HG03575 (cell line): ENCODE data around the gene CCDC12.

Experiments
- ATAC-seq: cut with Tn5 transposase; IDR thresholded peaks from one replicate; pipeline ENCODE4 v1.9.1; 2021; ENCODE audit not compliant: unreplicated experiment, insufficient number of reproducible peaks, low FRiP score; ENCODE audit errors: extremely low read depth

The CCDC12 gene

DNA sequence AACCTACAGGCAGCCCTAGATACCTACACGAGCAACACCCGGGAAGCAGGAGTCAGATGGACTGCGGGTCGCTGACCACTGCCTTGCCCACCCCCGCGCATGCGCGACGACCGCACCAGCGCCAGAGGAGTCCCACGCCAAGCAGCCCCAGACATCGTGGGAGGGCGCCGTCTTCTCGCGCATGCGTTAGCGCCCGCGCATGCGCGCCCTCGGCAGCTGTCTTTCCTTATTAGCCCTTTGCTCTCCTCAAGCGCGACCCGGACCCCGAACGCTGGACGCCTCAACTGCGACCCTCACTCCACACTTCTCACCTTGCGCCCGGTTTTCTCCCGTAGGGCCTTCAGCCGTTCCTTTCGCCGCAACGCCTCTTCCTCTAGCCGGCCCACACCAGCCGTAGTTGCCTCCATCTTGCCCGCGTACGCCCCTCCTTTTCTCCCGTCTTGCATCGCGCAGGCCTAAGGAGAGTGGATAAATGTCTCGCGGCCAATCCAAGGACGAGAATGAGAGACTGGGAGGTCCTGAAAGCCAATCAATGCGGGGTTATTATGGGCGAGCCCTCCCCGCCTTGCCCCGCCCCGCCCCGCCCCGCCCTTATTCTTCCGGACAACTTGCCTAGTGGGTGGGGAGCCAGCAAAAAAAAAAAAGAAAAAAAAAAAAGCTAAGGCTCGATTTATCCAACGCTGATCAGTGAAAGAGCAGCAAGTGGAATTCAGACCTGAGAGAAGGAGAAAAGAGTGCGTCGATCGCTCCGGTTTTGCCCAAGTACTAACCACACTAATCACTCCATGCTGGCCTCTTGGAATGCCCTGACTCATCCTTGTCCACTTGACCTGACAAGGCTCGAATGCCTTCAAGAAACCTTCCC, at the start of gene CCDC12:
Gene CCDC12 (minus strand): TSS at position 420 of the 865 bp plus-strand sequence. CDS start 13 bp downstream, at position 407.
- ATAC-seq: no peak

DNA sequence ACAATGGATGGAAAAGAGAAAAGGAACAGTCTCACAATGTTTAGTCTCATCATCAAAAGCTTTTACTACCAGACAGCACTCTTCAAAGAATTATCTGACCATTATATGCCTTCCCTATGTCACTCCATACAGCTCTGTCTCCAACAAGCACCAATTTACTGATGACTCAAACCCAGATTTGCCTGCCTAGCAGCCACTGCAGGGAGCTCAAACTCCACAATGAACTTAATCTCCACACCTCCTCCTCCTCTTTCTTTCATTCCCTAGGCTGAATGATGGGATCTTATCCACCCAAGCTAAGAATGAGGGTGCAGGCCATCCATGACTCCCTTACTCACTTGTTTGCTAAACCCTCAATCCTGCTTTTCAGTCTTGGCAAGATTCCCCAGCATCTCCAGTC, 48.4 kb upstream of the CCDC12 start:
- no peak for ATAC-seq

DNA sequence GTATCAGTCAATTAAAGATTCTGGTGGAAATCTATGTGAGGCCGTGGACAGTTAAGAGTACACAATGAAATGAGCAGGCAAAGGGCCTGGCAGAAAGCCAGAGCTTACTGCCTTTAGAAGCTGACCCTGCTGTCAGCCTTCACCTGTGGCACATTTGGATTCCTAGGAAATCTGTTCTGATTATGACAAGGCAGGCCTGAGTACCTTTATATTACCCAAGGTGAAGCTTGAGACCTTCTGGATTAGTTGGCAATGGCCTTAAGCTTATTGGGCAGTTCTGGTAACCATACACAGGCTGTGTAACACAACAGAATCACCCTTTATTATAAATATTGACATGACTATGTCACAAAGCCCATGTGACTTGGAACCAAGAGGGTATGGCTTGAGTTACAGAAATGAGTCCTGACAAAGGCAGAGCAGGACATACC, 46.1 kb upstream of the CCDC12 start:
- ATAC-seq: no peak

DNA sequence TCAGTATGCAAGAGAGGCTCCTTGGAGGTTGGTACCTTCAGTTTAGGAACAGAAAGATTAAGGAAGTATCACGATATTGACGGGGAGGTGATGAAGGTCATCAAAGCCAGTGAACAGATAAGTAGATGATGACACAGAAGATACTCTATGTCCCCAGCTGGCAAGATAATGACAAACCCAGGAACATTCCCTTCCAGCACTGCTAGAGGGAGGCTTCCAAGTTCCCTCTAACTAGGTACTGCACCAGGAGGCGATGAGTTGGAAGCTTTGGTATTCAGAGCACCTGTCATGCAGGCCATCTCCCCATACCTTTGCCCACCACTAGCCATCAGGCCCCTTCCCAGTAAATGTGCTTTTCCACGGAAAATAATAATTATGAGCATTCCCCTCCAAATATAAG, 43.8 kb upstream of the CCDC12 start:
- ATAC-seq: no peak

DNA sequence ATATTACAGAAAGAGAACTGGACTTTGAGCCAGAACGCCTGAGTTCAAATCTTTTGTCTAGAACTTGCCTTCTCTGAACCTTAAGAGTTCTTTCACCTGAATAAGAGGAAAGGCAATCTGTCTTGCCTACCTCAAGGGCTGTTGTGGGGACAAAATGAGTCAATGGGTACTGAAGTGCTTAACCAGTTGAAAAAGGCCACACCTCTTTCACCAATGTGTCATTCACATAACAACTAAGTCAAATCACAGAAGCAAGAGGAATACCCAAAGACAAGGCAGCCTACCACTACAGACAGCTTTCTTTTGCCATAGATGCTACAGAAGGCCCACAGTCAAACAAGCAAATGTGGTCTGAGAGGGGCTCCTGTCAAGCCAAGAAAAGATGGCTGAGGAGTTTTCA, 42.7 kb upstream of the CCDC12 start:
- no peak for ATAC-seq

DNA sequence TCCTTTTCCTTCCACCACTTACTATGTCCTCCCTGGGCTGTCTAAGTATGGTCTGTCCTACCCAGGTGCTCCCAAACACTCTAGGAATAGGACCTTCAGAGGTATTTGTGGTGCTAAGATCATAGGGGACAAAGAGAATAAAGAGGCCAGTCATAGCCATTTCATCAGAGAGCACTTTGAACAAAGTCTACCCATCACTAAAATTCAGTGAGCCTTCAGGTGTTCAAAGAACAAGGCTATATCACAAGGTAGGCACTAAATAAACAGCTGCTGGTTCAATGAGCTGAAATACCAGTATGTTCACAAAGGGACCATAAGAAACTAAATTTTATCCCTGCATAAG, 41.7 kb upstream of the CCDC12 start:
- no peak for ATAC-seq

DNA sequence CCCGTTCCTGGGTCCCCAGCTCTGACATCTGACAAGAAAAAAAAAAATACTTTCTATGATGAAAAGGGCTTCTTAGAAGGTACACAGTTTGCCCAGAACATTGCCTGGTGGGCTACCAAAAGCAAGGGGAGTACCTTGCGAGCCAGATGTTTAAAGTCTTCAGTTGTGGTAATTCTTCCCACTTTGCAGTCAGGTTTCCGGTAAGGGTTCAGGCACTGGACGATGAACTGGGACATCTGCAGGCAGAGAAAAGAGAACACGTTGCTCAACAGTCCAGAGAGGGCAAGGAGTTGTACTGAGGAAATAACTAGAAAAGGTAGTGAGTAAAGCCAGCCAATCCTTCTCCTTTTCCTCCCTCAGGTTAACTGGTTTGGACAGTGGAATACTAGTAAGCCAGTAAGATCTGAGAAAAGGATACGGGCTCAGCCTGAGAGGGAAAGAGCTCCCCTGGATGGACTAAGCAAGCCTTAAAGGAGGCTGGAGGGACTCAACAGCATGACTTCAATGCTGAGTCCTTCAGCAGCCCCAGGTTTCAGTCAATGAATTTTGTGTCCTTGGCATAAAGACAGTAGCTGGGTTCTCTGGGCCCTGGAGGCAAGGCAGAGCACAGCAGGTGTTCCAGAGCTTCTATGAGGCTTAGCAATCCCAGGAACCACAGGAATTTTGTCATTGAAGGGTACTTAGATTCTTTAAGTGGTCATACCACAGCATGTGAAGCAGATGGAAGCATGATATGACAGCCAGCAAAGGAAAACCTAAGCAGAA, 41.1 kb upstream of the CCDC12 start:
- no peak for ATAC-seq

DNA sequence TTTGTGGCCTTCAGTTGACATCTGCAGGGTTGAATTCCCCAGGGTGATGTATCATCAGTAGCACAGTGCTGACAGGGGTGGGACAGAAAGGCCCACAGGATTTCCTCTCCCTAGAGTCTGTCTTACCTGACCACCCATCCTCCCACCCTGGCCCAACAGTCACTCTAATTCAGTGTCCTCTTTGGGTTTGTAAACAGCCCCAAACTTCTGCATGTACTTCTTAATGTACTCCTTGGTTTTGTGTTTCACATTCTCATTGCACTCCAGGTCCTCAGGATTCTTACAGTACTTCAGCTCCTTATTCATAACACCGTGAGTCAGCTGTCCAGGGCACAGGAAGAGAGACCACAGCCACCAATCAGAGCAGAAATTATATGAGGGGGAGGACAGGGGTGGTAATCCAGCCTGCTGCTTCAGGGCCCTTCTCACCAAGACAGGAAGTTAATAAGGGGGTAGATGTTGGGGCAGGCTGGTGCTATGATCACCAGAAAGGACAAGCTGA, 40.4 kb upstream of the CCDC12 start:
- ATAC-seq: no peak

DNA sequence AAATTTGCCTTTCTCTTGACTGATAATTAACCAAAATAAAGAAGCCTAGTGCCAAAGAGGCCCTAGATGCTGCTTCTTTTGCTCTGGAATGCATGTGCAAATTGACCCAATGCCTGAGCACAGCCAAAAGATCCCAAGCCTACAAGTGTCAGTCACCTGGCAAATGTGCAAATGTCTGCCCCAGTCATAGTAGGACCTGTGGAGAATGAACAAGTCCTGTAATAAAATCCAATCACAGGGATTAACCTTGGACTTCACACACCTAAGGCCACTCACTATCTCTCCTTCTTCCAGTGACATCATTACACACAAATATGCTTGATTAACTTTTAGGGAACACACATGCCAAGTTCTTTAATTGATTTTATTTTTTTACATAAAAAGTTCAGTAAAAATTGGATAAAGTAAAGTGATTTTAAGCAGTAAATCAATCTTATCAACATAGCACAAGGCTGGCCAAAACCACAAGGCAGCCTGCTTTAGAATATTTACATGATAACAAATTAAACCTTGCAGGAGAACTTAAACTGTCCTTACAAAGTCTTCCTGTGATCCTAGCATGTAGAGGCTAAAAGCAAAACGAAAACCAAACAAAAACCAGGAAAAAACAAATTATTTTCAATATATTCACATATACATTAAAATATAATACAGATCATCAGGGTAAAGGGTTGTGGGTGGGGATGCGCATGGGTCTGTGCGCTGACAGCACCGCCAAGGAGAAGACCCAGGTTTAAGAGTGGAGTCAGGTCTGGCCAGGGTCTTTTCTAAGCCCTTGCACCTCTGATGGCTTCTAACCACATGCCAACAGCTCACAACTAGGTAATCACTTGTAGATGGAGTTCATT, 39.8 kb upstream of the CCDC12 start:
- ATAC-seq: no peak

DNA sequence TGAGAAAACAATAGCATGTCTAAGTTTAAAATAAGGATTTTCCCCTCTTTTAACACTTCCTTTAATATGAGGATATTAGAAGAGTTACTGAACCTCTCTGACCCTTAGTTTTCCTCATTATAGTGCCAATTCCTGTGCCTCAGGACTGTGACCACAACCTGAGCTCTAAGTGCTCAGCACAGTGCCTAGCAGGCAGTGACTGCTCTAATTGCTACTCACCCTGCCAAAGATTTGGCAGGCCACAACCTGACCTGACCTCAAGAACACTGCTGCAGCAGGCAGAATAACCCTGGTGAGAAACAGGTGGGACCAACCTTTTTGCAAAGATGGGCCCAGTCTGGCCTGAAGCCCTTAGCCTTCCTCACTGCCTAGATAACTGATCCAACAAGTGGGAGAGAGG, 38.6 kb upstream of the CCDC12 start:
- no peak for ATAC-seq

DNA sequence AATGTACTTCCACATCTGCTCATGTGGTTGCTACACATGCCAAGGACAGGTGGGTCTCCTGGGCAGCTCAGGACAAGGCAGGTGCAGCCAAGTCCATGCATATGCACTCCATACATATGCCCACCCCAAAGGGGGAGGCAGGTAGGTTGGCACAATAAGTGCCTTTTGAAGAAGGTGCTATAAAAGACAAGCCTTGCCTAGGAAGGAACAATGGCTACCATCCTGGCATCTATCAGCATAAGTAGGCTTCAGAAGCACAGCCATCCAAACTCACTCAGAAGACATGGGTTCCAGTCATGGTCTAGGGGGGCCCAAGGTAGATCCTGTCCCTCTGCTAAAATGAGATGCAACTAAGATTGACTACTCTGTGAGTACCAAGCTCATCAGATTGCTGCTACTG, 37.5 kb upstream of the CCDC12 start:
- no peak for ATAC-seq

DNA sequence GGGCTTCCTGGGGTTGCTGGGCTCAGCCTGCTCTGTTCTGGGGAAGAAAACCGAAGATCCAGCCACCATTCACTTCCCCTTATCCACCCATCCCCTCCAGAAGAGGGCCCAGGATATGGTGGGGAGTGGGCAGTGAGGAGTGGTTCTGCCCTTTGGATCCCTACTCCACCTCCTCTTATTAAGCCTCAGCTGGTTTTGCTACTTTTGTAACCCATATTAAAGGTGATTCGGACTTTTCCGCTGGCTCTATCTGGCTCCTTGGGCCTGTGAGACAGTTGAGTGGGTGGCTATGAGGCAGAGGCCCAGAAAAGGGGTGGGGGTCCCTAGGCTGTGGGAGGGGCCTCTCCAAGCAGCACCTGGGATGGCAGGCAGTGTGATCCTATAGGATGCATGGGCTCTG, 36.7 kb upstream of the CCDC12 start:
- ATAC-seq: no peak

DNA sequence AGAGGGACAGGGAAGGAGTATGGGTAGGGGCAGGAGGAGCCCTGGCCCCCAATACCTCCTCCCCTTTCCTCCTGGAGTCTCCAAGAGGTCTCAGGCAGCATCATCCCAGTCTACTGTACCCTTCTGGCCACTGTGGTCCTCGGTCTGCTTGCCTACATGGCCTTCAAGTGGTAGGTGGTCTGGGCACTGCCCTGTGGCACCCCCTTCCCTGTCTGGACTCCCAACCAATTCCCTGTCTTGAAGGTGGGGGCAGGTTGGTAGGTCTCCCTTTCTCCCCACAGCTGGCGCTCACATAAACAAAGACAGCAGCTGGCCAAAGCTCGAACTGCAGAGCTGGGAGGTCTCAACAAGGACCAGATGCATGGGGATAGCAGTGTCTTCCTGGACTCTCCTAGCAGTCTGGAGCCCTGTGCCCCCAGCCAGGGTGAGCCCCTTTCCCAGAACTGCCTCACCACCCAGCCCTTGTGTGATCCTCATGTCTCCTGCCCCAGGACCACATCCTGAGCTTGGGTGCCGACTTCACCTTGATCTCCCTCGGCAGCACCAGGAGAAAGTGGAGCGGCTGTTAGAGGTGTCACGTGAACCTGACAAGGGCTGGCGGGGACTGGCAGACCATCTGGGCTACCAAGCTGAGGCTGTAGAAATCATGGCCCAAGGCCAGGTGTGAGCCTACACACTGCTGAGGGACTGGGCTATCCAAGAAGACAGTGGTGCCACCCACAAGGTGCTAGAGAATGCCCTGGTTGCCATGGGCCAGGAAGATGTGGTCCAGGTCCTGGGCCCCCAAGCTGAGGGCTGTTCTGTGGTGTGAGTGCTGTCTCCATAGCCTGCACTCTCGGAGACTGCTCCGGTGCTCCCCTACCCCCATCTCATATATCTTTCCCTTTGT, 36.0 kb upstream of the CCDC12 start:
- ATAC-seq: no peak

DNA sequence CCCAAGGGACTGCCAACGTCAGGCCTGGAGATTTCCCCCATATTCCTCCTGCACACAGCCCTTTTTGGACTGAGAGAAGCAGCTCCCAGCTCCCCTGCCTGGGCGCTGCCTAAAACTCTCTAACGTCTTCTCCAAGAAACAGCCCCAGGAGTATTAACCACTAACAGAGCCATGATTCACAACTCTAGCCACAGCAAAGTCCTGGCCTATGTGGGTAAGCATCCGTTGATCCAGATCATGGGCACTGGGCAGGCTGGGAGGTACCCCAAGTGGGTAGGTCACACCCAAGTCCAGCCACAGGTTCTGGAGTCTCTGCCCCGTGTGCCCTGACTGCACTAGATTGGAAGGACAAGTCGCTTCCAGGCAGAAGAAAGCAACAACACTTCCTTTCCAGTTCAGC, 34.8 kb upstream of the CCDC12 start:
- ATAC-seq: no peak

DNA sequence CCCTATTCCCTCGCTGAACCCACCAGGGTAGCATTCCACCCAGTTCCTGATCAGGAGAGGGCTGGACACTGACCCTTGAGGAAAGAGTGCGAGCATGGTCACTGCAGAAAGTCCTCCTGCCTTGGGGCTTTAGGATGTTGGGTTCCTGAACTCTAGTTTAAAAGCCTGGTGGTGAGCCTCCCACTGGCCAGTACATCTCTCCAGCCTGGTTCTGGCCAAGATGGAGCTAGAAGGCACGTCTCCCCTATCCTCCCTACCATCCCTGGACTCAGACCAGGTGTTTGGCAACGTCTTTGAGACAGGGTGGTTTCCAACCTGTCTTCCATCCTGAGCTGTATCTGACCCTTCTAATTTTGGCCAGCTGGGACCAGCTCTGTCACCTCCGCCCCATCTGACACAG, 34.4 kb upstream of the CCDC12 start:
- no peak for ATAC-seq

DNA sequence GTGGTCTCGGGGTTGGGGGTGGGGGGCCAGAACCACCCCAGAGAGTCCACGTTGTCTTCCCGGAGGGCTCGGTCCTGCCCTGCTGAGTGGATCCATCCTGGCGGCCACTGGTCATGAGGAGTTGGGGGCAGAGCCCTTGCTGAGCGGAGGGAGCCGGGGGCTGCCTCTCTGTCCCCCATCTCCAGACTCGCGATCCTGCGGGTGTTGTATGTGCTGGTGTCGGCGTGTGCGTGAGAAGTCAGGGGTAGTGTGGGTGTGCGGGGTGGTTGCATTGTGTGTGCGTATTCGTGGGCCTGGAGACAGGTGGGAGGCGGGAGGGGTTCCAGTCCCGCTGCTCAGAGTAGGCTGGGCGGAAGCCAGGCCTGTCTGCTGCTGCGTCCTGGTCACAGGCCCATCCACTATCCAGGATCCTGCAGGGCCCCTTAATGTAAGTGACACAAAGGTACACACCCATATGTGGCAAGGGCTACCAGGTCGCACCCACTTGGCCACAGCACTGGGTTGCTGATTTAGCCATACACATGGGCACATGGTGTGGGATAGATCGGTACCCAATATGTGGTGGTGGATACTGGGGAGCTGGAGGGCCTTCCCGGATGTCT, 33.7 kb upstream of the CCDC12 start:
- no peak for ATAC-seq

DNA sequence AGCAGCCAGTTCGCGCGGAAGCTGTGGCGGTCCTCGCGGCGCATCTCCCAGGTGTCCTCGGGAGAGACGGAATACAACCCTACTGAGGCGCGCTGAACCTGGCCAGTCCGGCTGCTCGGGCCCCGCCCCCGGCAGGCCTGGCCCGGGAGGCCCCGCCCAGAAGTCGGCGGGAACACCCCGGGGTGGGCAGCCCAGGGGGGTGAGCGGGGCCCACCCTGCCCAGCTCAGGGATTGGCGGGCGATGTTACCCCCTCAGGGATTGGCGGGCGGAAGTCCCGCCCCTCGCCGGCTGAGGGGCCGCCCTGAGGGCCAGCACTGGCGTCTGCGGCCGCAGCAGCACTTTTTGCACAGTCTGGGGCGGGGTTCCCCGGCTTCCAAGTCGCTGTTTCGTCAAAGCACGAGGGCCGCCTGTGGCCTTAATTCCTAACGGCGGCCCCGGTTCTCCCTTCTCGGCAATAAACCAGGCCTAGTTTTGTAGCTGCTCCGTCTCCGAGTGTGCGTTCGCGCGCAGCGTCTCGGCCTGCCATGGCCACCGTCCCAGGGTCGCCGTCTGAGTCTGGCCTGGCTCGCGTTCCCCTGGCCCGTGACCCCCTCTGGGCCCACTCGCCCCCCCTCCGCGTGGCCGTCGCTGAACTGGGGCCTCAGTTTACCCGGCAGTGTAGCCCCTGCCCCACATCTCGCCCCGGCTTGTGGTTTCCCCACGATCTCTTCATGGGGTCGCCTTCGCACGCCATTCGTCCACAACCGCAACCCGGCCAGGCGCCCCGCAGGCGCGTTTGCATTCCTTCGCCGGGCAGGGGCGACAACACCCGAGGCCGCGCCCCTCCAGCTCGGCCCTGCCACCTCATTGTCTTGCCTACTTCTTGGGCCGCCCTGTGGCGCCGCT, 32.9 kb upstream of the CCDC12 start:
- ATAC-seq: no peak
